Activated T-cell treated with anti-CD3 and anti-CD28 coated beads for 48 hours (primary cell): ENCODE results near the gene RAB11A.
"Not testable (repeated sequence)": the region's sequence is repeated elsewhere in the genome, so short reads cannot be mapped to it uniquely, and the experiment has no call there.

Experiments used
- DNase-seq: peaks from one replicate; pipeline ENCODE4 v3.0.0-alpha.2; 2020; ENCODE audit warnings: low read depth

RAB11A gene

DNA sequence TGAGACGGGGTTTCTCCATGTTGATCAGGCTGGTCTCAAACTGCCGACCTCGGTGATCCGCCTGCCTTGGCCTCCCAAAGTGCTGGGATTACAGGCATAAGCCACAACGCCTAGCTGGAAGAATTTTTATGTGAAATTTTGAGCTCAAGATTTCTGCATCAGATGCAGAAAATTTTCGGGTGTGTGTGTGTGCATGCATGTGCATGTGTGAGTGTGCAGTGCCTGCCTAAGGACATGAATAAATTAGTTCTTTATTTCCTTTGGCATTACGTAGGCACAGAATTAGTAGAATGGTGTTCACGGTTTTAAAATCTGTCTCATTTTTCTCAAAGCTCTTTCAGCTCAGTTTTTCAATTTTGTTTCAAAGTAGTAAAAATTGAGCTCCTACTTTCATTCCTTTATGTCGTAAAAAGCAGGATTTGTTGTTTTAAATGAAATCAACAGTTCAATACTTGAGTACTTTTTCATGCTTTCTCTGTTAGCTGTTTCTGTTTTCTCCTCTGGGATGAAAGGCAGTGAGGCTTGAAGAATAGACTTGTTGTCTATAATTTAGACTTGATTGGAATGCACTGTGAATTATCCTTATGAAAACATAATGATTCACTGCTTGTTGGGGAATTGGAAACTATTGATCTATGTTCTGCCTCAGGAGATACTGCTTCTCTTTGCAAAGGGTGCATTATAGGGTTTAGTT is 23.3 kb upstream of the RAB11A start:
- no peak for DNase-seq

DNA sequence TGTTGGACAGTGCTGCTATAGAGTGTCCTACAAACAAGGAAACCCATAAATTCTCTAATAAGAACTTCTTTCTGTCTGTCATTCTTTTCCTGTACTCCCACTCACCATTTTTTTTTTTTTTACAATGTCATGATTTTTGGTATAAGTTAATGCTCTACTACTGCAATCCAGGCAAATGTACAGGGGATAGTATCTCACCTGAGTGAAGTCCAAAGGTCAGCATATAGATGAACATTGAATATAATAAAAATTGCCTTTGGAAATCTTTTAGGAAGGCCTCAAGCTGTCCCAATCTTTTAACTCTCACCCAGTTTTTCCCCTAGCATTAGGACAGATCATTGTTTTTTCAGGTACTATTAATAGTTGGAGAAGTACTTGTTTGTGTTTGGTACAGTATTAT is 21.3 kb upstream of the RAB11A start:
- no peak for DNase-seq

DNA sequence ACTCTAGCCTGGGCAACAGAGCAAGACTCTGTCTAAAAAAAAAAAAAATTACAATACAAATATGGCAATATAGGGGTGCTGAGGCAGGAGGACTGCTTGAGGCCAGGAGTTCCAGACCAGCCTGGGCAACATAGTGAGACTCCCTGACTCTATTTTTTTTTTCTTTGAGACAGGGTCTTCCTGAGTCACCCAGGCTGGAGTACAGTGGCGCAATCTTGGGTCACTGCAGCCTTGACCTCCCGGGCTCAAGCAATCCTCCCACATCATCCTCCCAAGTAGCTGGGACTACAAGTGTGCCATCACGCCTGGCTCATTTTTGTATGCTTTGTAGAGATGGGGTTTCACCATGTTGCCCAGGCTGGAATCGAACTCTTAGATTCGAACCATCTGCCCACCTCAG is 17.3 kb upstream of the RAB11A start:
- no peak for DNase-seq

- peak; percentile 64 for DNase-seq
These were observed 12.4 kb upstream of the RAB11A start for GRCh38 chr15:65856821-65857455.

DNA sequence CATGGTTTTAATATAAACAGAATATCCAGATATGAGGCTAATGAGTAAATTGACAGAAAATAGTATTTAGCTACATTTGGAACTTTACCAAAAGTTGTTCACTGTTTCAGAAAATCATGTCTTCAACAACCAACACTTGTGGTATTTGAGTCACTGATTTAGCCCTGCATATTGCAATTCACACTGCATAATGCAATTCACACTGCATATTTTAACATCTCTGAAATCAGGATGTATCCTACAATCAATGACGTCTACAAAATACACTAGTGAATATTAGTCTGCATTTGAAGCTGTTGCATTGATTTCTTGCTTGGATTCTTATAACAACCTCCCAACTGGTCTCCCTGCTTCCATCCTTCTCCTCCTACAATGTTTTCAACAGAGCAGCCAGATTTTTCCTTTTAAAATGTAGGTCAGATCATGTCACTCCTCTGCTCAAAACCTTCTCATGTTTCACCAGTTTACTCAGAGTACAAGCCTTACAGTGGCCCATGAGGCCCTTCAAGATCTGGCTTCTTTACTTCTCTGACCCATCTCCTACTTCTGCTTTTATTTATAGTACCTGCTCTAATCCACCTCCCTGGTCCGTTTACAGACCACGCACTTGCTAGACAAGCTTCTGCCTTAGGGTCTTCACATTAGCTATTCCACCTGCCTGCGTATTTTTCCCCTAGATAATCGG is 11.4 kb upstream of the RAB11A start:
- DNase-seq: no peak

DNA sequence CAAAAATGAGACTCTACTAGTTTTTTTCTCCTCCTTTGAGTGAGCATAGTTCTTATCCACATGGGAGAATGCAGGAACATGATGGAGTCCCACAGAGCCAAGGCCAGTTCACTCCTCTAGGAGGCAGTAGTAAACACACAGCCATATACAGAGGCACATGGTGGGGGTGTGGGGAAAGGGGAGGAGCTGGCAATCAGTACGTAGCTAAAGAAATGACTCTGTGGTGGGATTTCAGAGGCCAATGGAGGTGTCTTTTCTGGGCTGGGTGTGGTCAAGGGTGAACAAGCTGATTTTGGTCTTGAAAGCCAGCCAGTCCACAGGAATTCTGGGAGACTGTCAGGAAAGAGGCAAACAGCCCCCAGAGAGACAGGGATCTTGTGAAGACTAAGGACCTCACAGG is 6.6 kb upstream of the RAB11A start:
- peak; percentile 67 for DNase-seq

GRCh38 chr15:65863106-65863505 is 6.2 kb upstream of the RAB11A start:
- DNase-seq: no peak

GRCh38 chr15:65867244-65867643 is 2.0 kb upstream of the RAB11A start:
- no peak for DNase-seq

DNA sequence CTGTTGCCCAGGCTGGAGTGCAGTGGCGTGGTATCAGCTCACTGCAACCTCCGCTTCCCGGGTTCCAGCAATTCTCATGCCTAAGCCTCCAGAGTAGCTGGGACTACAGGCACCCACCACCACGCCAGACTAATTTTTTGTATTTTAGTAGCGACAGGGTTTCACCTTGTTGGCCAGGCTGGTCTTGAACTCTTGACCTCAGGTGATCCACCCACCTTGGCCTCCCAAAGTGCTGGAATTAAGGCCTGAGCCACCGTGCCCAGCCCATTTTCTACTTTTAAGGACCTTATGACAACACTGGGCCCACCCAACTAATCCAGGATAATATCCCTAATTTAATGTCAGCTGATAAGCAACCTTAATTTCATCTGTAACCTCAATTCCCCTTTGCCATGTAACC is 1.4 kb upstream of the RAB11A start:
- not testable (repeated sequence) for DNase-seq

DNA sequence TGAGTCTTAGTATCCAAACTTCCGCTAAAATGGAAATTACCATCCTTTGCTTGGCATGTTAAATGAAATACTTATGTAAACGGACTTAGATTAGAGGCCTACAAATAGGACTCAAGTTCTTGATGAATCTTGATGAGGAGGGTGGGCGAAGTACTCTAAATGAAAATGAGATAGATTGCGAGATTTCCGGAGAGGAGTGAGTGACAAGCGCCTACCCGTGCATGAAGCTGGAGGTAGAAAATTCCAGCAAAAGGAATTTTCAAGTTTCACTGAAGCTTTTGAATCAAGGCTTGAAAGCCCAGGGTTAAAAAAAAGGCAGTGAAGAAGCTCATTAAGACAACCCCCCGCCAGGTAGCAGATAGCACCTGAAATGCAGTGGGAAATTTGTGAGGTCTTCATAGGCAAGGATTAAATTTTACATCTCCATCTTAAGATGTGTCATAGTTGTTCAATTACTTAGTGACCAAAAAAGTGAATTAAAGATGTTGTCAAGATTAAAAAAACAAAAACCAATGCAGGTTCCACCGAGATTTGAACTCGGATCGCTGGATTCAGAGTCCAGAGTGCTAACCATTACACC is 655 bp upstream of the RAB11A start:
- DNase-seq: no peak

DNA sequence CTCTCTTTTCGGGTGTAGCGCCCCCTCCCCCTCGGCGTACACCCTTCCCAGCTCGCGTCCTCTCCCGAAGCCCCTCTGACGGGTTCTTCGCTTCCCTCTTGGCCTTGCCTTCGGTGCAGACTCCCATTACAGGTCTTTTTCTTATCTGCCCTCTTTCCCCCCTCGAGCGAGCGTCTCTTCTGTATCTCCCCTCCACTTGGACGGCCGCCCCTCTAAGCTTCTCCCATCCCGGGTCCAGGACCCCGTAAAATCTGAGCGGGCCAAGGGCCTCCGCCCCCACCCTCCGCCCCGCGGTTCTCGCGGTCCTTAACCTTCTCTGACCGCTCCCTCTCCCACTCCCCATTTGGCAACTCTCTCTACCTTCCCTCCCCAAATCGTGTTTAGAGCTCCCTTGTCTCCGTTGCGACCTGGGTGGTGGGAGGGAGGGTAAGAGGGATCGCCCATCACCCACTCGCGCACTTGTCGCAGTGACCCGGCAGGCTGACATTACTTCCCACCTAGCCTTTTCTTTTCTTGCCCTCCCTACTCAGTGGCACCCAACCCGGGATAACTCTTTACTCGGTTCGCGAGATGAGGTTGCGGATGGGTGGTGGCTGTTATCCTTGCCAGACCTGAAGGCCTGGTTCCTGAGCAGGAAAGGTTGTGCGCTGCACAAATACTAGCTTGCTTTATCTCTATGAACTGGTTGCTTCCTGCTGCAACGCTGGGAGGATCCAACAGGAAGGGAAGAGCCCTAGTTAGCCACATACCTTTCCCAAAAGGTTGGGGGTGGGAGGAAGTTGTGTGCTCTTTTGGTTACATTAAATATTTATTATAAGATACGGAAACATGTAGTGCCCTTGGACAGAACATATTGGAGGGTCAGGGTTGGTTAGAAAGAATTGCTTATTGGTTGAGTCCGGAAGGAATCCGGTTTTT is 922 bp downstream of the RAB11A start:
- DNase-seq: no peak

DNA sequence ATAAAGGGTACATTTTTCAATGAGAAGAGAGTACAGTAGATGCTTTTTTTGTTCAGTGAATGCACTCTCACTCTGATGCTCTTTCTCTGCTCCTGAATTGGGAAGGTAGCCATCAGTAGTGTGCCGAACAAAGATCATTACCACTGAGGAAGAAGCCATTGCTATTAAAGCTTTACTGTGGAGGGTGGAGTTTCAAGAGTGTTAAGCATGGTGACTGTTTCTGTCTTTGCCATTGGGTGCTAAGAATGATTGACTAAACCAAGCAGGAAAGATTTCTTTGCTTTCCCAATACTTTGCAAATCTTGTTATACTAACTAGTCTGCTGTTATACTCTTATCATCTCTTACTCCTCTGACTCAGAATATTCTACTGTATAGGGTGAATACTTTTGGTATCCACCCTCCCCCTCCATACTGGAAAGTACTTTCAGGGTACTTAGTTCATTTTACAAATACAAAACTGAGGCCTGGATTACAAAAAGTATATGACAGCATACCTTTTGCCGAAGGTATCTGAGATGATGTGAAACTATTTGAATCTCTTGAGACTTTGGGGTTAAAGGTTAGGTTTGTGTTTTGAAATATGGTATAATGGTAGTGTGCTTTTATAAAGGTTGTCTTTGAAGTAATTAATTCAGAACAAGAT is 1.7 kb downstream of the RAB11A start:
- DNase-seq: no peak

- DNase-seq: not testable (repeated sequence)
These were observed 2.6 kb downstream of the RAB11A start for GRCh38 chr15:65871886-65872285.

DNA sequence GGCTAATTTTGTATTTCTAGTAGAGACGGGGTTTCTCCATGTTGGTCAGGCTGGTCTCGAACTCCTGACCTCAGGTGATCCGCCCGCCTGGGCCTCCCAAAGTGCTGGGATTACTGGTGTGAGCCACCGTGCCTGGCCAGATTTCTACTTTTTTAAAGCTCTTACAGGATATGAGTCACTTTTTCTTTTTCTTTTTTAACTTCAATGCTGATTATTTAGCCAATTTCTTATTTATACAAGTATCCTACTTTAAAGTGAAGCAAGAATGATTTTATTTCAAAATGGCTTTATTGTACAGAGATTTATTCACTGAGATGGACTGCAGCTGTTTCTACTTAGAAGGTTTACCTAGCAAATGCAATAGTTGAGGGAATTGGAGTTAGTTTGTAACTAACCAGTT is 3.3 kb downstream of the RAB11A start:
- DNase-seq: not testable (repeated sequence)

DNA sequence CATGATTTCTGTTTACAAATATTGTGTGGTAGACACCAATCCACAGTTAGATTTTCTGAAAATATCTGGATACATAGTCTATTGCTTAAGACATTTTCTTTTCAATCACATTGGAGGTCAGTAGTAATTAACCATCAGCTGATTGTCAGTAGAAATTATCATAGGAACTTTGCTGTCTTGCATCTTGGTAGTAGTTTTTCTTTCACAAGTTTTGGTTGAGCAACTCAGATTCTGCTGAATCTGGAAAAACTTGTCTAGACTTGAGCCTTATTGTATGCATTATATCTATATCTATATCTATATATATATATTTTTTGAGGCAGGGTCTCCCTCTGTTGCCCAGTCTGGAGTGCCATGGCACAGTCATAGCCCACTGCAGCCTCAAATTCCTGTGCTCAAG is 4.0 kb downstream of the RAB11A start:
- DNase-seq: no peak

- DNase-seq: no peak
These were observed 6.2 kb downstream of the RAB11A start for GRCh38 chr15:65875458-65875857.

DNA sequence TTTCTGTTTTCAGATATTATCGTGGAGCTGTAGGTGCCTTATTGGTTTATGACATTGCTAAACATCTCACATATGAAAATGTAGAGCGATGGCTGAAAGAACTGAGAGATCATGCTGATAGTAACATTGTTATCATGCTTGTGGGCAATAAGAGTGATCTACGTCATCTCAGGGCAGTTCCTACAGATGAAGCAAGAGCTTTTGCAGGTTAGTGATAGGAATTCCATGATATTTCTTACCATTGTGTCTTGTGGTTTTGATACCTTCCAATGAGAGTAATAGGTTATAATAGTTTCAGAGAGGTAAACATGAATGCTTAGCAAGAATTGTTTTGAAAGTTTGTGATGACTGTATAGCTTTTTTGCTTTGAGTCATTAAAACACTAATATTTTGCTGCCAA is 8.5 kb downstream of the RAB11A start:
- no peak for DNase-seq

GRCh38 chr15:65881766-65882434 is 12.6 kb downstream of the RAB11A start:
- DNase-seq: no peak

- DNase-seq: no peak
These were observed 14.3 kb downstream of the RAB11A start for GRCh38 chr15:65883571-65883970.

- DNase-seq: no peak
These were observed 15.2 kb downstream of the RAB11A start for GRCh38 chr15:65884511-65884910.

GRCh38 chr15:65885668-65886218 is 16.5 kb downstream of the RAB11A start:
- DNase-seq: no peak
